HG02642 (cell line): Measurements from ENCODE around the gene CAMTA1.

Experiments used
- ATAC-seq: cut with Tn5 transposase; IDR thresholded peaks from one replicate; pipeline ENCODE4 v1.9.1; 2021; ENCODE audit warnings: mild to moderate bottlenecking; ENCODE audit not compliant: unreplicated experiment, poor library complexity

CAMTA1 gene

GRCh38 chr1:6869545-6869944 is 84.3 kb downstream of the CAMTA1 start:
- ATAC-seq, result no peak

DNA sequence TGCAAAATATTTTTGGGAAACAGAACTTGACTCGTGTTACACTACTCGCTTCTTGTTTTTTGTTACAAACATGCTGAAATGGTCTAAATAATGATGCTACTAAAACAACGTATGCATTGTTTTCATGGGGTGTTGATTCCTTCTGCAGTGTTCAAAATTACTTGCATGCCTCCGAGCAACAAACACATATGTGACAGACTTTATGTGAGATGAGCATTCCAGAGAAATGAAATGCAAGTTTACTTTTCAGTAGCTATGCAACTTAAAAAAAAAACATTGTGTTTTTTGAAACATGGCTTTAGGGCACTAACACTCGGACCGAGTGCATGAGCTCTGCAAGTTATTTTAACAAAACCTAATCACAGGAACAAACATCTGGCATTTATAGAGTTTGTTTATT is 84.8 kb downstream of the CAMTA1 start:
- no peak for ATAC-seq

DNA sequence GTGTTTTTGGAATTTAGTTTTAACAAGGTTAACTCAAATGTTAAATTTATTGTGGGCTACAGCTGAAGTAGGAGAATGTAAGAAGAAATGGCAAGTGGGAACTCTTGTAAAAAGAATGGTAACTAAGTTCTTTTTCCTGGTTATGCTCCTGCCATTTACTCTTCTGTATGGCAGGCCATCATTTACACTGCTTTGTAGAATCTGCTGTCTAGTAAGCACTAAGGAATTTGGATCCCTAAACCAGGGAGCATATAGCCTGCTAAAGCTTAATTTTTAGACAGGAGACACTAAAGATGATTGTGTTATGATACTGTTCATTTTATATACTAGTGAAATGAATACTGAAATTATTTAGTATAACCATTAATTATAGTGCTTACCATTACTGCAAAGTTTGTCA is 85.3 kb downstream of the CAMTA1 start:
- no peak for ATAC-seq

GRCh38 chr1:6871300-6871972 is 86.2 kb downstream of the CAMTA1 start:
- ATAC-seq, result no peak

DNA sequence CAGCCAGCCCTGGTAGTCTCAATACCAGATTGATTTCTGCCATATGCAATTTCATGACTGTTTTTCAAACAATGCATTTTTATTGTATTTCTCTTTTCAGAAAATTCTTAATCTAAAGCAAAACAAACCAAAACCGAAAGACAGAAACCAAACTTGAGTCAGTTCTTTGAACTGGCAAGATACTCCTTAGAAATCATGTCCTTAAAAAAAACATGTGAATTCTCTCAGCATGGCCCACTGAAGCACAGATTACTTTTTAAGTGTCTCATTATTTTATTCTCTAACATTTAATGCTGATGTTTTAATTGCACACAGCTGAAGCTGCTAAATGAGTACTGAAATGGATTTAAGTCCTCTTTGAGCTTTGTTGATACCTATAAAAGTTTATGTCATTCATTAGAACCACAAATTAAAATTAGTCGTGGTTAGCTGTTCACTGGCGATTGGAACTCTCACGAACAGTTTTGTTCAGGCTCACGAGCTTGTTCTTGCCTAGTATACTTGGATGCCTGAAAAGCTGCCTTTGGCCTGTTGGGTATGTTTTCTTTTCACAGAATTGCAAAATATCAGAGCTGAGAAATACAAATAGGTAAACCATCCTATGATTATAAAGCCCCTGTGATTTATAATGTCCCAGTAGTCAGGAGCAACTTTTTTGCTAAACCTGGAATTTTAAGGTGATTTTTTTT is 87.5 kb downstream of the CAMTA1 start:
- ATAC-seq, result no peak

- ATAC-seq, result no peak
These were observed 88.2 kb downstream of the CAMTA1 start for GRCh38 chr1:6873298-6874015.

DNA sequence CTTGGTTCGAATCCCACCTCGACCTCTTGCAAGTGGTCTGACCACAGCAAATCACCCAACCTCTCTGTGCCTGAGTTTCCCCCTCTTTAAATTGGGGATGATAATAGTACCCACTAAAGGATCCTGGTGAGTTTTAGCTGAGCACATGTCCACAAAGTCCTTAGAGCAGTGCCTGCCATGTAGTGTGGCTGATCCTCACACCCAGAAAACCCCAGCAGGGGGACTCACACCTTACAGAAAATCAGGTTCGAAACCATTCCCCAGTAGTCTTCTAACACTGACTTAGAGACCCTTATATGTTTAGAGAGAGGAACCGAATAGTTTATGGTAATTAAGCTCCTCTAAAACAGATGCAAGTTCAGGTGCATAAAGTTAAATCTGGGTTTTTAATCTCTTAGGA is 89.0 kb downstream of the CAMTA1 start:
- ATAC-seq, result no peak

- ATAC-seq, result no peak
These were observed 95.9 kb downstream of the CAMTA1 start for GRCh38 chr1:6880951-6881690.

GRCh38 chr1:6882414-6882813 is 97.2 kb downstream of the CAMTA1 start:
- ATAC-seq, result no peak

GRCh38 chr1:6884652-6885153 is 99.4 kb downstream of the CAMTA1 start:
- no peak for ATAC-seq

DNA sequence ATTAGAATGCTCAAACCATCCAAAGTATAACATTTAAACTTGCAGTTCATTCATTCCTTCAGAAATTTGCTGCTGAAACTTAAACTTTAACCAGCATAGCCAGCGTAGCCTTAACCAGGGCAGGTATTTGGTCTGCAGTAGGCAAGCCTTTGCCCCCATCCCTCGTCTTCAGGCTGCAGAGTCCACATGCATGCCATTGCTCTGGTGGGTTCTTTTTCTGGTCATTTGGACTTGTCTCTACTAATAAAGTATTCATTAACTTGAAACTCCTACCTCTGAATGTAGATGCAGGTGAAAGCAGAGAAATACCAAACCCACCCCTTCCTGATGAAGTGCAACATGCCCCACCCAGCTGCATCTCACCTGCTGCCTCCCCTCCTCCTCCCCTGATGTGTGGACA is 100.2 kb downstream of the CAMTA1 start:
- ATAC-seq, result no peak

DNA sequence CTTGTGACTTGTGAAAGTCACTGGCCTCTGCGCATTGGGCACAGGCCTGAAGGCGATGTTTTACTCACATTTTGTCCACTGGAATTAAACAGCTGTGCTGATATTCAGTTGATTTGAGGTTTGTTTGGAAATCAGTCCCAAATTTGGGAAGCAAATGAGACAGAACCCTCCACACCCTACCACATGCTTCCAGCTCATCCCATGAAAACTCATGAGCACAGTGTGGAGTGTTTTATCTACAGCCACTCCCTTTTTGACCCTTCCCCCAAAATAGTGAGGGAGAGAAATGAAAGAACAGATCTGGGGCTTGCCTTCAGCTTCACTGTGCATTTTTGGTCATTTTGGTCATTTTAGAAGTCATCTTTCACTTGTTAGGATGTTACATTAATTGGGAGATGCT is 101.3 kb downstream of the CAMTA1 start:
- ATAC-seq, result no peak

GRCh38 chr1:6888268-6888667 is 103.0 kb downstream of the CAMTA1 start:
- no peak for ATAC-seq

GRCh38 chr1:6888870-6889269 is 103.6 kb downstream of the CAMTA1 start:
- no peak for ATAC-seq

GRCh38 chr1:6889875-6890480 is 104.7 kb downstream of the CAMTA1 start:
- ATAC-seq, result no peak

DNA sequence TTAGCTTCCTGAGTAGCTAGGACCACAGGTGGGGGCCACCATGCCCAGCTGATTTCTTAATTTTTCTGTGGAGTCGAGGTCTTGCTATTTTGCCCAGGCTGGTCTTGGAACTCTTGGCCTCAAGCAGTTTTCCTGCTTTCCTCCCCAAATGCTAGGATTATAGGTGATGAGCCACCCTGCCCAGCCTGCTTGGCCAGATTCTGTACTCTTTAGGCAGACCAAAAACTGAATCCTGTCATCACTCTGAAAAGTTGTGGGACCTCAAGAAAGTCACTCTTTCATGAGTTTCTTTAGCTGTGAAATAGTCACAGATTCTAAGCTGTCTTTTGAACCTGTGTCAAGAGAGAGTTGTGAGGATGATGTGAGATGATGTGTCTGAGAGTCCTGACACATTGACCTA is 105.4 kb downstream of the CAMTA1 start:
- ATAC-seq, result no peak

DNA sequence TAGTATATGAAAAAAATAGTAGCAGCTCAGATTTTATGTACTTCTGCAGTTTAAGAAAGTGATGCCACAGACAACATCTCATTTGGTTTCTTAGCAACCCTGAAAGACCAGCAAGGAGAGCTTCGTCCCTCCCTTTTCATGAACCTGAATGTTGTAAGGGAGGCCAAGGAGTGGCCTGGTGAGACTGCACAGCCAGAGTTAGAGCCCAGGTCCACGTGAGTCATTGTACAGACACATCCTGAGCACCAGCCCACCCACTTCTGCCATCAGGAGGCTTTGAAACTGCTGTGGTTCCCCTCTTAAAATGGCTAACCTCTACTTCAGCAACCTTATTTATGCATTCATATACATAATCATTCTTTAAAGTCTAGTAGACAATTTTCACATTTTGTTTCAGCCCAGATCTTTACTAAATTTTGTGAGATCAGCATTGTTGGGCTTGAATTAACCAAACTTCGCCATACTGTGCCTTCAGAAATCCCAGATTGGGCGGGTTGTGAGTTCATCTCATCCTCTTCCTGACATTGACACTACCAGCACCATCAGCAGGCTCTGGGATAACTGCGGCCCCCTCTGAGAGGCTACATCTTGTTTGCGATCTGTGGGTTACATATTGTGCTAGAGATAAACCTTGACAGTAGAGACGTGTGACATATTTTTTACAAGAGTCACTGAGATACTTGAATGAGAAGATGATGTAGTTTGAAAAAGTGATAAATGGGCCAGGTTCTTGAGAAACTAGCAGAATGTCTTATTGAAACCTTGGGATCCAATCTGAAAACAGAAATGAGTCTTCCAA is 106.7 kb downstream of the CAMTA1 start:
- ATAC-seq, result no peak

- ATAC-seq, result no peak
These were observed 108.1 kb downstream of the CAMTA1 start for GRCh38 chr1:6893388-6893787.

DNA sequence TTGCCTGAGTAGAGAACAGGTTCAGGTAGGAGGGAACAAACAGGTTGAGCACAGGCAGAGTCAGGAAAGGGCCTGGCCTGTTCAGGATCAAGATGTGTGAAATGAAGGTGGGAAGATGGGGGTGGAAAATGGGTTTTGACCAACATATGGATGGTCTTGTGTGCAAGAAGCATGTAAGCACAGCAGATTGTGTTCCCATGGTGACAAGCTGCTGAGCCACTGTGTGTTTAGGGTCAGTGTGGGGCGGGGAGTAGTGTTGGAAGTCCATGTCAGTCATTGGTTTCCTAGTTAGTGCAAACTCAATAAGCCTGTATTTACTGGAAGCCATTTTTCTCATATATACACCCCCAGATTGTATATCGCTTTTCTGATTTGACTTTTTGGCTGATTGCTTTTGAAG is 111.9 kb downstream of the CAMTA1 start:
- no peak for ATAC-seq
